ENCODE measurements around the gene SLC16A10. TPM values are rescaled to one million over a fixed set of nuclear protein-coding genes. Genes with fewer than 3 reads are reported as not detected.

SLC16A10 gene
- total and polyA plus RNA-seq, 2 experiments from 2014 or later = 12.1 to 30.9 TPM

GRCh38 chr6:111207141-111207858, 120.0 kb downstream of the SLC16A10 start:
- Histone ChIP-seq H3K27me3 (ENCODE audit: insufficient read depth) (no peaks in the 10 kb centered on the region), H2AFZ (no peak overlapping the region), H3K79me2 (replicated peaks; ENCODE audit: insufficient read depth) (no peaks in the 10 kb centered on the region), H3K4me3 (no peak overlapping the region), H3K4me1 (ENCODE audit: insufficient read depth) (peaks cover 4% of the 10 kb centered on the region; the same call in 1 of the 2 replicates), H3K4me2 (no peak overlapping the region), H3K36me3 (ENCODE audit: insufficient read depth) (no peaks in the 10 kb centered on the region), H3K27ac (ENCODE audit: low read depth) (no peak overlapping the region), H3F3A (replicated peaks; ENCODE audit: low read depth) (no peaks in the 10 kb centered on the region), H3K9me2 (ENCODE audit: insufficient read depth) (no peaks in the 10 kb centered on the region), H4K20me1 (replicated peaks; ENCODE audit: insufficient read depth) (0 out of 2 replicates have a peak, but pooled peaks cover 3% of the 10 kb centered on the region)
- peaks cover 12% of the 10 kb centered on the region for H3K4me1 Mint-ChIP-seq
- no peaks in the 10 kb centered on the region for H3K9me3 Mint-ChIP-seq
- no peak for TF ChIP-seq POLR2AphosphoS5 (IDR thresholded peaks at IDR 0.05; ENCODE audit: low read depth)
- no peak for TF ChIP-seq ZNF331 (CRISPR knock-in tag; IDR thresholded peaks at IDR 0.05; ENCODE audit: low read depth)
- TF ChIP-seq EZH2 (IDR thresholded peaks at IDR 0.05; ENCODE audit: low read depth, unreplicated experiment) = no peak
- no peak for TF ChIP-seq NANOG (IDR thresholded peaks at IDR 0.05; ENCODE audit: borderline replicate concordance)
- no peak for TF ChIP-seq REST (IDR thresholded peaks at IDR 0.05; ENCODE audit: unreplicated experiment)
- no peak for TF ChIP-seq EZH2phosphoT487 (IDR thresholded peaks at IDR 0.05; ENCODE audit: unreplicated experiment)
- TF ChIP-seq STAT1 (IDR thresholded peaks at IDR 0.05; ENCODE audit: unreplicated experiment) = no peak
- no peak for TF ChIP-seq ZNF462 (CRISPR knock-in tag; IDR thresholded peaks at IDR 0.05)
- TF ChIP-seq JUNB (IDR thresholded peaks at IDR 0.05; ENCODE audit: unreplicated experiment) = no peak
- TF ChIP-seq CTCF (conservative IDR thresholded peaks at IDR 0.05; ENCODE audit: low read depth in 2 of 2) = no peak
- H3K27me3 Mint-ChIP-seq (ENCODE audit: insufficient read depth, low read depth, poor library complexity) = no peaks in the 10 kb centered on the region
- no peaks in the 10 kb centered on the region for H3K36me3 Mint-ChIP-seq (ENCODE audit: low read depth)
- H3K4me3 Mint-ChIP-seq = no peak overlapping the region
- ATAC-seq (no peak), DNase-seq (ENCODE audit: low spot score) (no peak)
- H3K27ac Mint-ChIP-seq = 0 out of 2 replicates have a peak overlapping the region, but pooled peaks have one; percentile 1

Measured in GM23338 (cell line).